Suprapubic skin (tissue), 4 donors: ENCODE data around the gene JMJD8. TPM values are rescaled to one million over a fixed set of nuclear protein-coding genes. Genes with fewer than 3 reads are reported as not detected.

Source experiments
- DNase-seq, 2 donors: peaks; one replicate each; pipeline ENCODE4 v3.0.0-alpha.2; 2019; ENCODE audit warnings: low spot score in 2 of 2
- H3K27ac ChIP-seq: fragments of 200-600 bp; sonication (generic); one replicate; pipeline ENCODE4 v1.5.1; 2019
- H3K27me3 ChIP-seq: fragments of 200-600 bp; sonication (generic); one replicate; pipeline ENCODE4 v1.5.1; 2019
- H3K36me3 ChIP-seq: fragments of 200-600 bp; sonication (generic); one replicate; pipeline ENCODE4 v1.5.1; 2019
- H3K4me1 ChIP-seq: fragments of 200-600 bp; sonication (generic); one replicate; pipeline ENCODE4 v1.5.1; 2019
- H3K4me3 ChIP-seq: fragments of 200-600 bp; sonication (generic); one replicate; pipeline ENCODE4 v1.5.1; 2019; ENCODE audit warnings: mild to moderate bottlenecking
- H3K9me3 ChIP-seq: fragments of 200-600 bp; sonication (generic); one replicate; pipeline ENCODE4 v1.5.1; 2019
- CTCF ChIP-seq, 2 donors: fragments of 200-600 bp in 1 of 2; fragments of 450-650 bp in 1 of 2; sonication (generic) in 1 of 2; IDR thresholded peaks; one replicate each; pipeline ENCODE4 v1.5.1; 2016 to 2019; ENCODE audit warnings: antibody characterized with exemption in 2 of 2, mild to moderate bottlenecking in 1 of 2, moderate library complexity in 1 of 2
- EP300 ChIP-seq: sonication (generic); formaldehyde crosslinking; IDR thresholded peaks from one replicate; pipeline ENCODE4 v1.6.1; 2017; ENCODE audit warnings: antibody characterized with exemption
- POLR2A ChIP-seq, 2 donors: fragments of 450-650 bp; IDR thresholded peaks; one replicate each; pipeline ENCODE4 v1.6.1; 2017; ENCODE audit warnings: antibody characterized with exemption in 2 of 2, mild to moderate bottlenecking in 2 of 2, moderate library complexity in 2 of 2
- POLR2AphosphoS5 ChIP-seq, 3 donors: sonication (generic); formaldehyde crosslinking; IDR thresholded peaks; one replicate each; pipeline ENCODE4 v1.6.1; 2017; ENCODE audit warnings: antibody characterized with exemption in 3 of 3
- WGBS: methylation state at CpG from one replicate; pipeline ENCODE4 v1.1.5; 2018; 5-methylcytosine and 5-hydroxymethylcytosine counted together
- total RNA-seq, 4 donors: library from RNA; depleted of rRNA; stranded (reverse); fragments of >200 nt; gene quantifications; one replicate each; pipeline ENCODE4 v1.1.0, GENCODE V29; 2016

The JMJD8 gene
- total RNA-seq, 4 donors from 2014 or later: 47.0 to 87.4 (median 60.5) TPM

- WGBS: 38% methylated on average over 4 of the region's 21 CpGs
- Histone ChIP-seq H3K9me3 (no peaks in the 10 kb centered on the region), H3K4me3 (no peak overlapping the region), H3K27ac (no peak overlapping the region), H3K27me3 (peaks cover 77% of the 10 kb centered on the region), H3K36me3 (no peaks in the 10 kb centered on the region), H3K4me1 (peaks cover 31% of the 10 kb centered on the region)
- no peak for DNase-seq
- TF ChIP-seq POLR2AphosphoS5 (IDR thresholded peaks at IDR 0.05): no peak
- no peak for TF ChIP-seq POLR2A (IDR thresholded peaks at IDR 0.05)
- no peak for TF ChIP-seq EP300
- TF ChIP-seq CTCF (IDR thresholded peaks at IDR 0.05): no peak
Measured at GRCh38 chr16:710500-711075, 26.5 kb upstream of the JMJD8 start.

- Histone ChIP-seq H3K36me3 (no peaks in the 10 kb centered on the region), H3K27me3 (peaks cover 80% of the 10 kb centered on the region), H3K4me3 (no peak overlapping the region), H3K4me1 (peaks cover 34% of the 10 kb centered on the region), H3K9me3 (no peaks in the 10 kb centered on the region), H3K27ac (no peak overlapping the region)
- 32% methylated on average over 15 of the region's 30 CpGs for WGBS
- DNase-seq: no peak
- TF ChIP-seq CTCF (IDR thresholded peaks at IDR 0.05): no peak
- TF ChIP-seq EP300: no peak
- TF ChIP-seq POLR2A (IDR thresholded peaks at IDR 0.05): no peak
- TF ChIP-seq POLR2AphosphoS5 (IDR thresholded peaks at IDR 0.05): no peak
Measured at GRCh38 chr16:709566-710499, 25.7 kb upstream of the JMJD8 start.

- peaks cover 82% of the 10 kb centered on the region for H3K27me3 ChIP-seq
- TF ChIP-seq POLR2AphosphoS5 (IDR thresholded peaks at IDR 0.05) (no peak), POLR2A (IDR thresholded peaks at IDR 0.05) (no peak), CTCF (IDR thresholded peaks at IDR 0.05) (no peak), EP300 (no peak)
Measured at GRCh38 chr16:708959-709358, 24.8 kb upstream of the JMJD8 start.

GRCh38 chr16:708019-708418 is 23.9 kb upstream of the JMJD8 start:
- Histone ChIP-seq H3K9me3 (no peaks in the 10 kb centered on the region), H3K27me3 (peaks cover 86% of the 10 kb centered on the region), H3K4me3 (no peak overlapping the region), H3K27ac (no peak overlapping the region), H3K4me1 (peaks cover 30% of the 10 kb centered on the region), H3K36me3 (no peaks in the 10 kb centered on the region)
- 25% methylated on average over 3 of the region's 3 CpGs for WGBS
- no peak for DNase-seq
- no peak for TF ChIP-seq POLR2AphosphoS5 (IDR thresholded peaks at IDR 0.05)
- TF ChIP-seq POLR2A (IDR thresholded peaks at IDR 0.05): no peak
- TF ChIP-seq CTCF (IDR thresholded peaks at IDR 0.05): no peak
- TF ChIP-seq EP300: no peak

More at GRCh38 chr16:708959-709358, 24.8 kb upstream of the JMJD8 start:
- Histone ChIP-seq H3K27ac (no peak overlapping the region), H3K36me3 (no peaks in the 10 kb centered on the region), H3K4me1 (peaks cover 30% of the 10 kb centered on the region), H3K4me3 (no peak overlapping the region), H3K9me3 (no peaks in the 10 kb centered on the region)
- 92% methylated on average over 2 of the region's 4 CpGs for WGBS
- DNase-seq: no peak

GRCh38 chr16:707062-707538 is 23.0 kb upstream of the JMJD8 start:
- Histone ChIP-seq H3K9me3 (no peaks in the 10 kb centered on the region), H3K27me3 (peaks cover 96% of the 10 kb centered on the region), H3K36me3 (no peaks in the 10 kb centered on the region), H3K4me1 (peaks cover 30% of the 10 kb centered on the region), H3K4me3 (no peak overlapping the region), H3K27ac (no peak overlapping the region)
- TF ChIP-seq POLR2AphosphoS5 (IDR thresholded peaks at IDR 0.05): no peak
- no peak for TF ChIP-seq CTCF (IDR thresholded peaks at IDR 0.05)
- TF ChIP-seq EP300: no peak
- no peak for TF ChIP-seq POLR2A (IDR thresholded peaks at IDR 0.05)
- no peak for DNase-seq
- no CpG with 5 or more reads among the region's 14 CpGs for WGBS
